Germinal center (tissue), 1 donor: ENCODE measurements around the gene IPO7.
A peak's percentile ranks its signal among the peaks of the same experiment; 100 is the strongest.
"Not testable (repeated sequence)": the region's sequence is repeated elsewhere in the genome, so short reads cannot be mapped to it uniquely, and the experiment has no call there.

ENCODE experiments used
- DNase-seq: peaks from one replicate; pipeline ENCODE4 v3.0.0; 2012; ENCODE audit warnings: mixed read lengths, low spot score

IPO7 gene

GRCh38 chr11:9384535-9385326, at the start of gene IPO7:
Gene IPO7 (plus strand): TSS chr11:9384652. CDS start chr11:9384764, 112 bp downstream.
- peak; percentile 91 for DNase-seq

GRCh38 chr11:9341638-9342178, 42.7 kb upstream of the IPO7 start:
- no peak for DNase-seq

GRCh38 chr11:9344061-9344680, 40.3 kb upstream of the IPO7 start:
- DNase-seq, result no peak

- DNase-seq, result no peak
These were observed 37.4 kb upstream of the IPO7 start for GRCh38 chr11:9347100-9347499.

GRCh38 chr11:9347779-9348178, 36.7 kb upstream of the IPO7 start:
- not testable (repeated sequence) for DNase-seq

- DNase-seq, result no peak
These were observed 33.1 kb upstream of the IPO7 start for GRCh38 chr11:9351321-9351881.

- DNase-seq, result no peak
These were observed 27.4 kb upstream of the IPO7 start for GRCh38 chr11:9357041-9357440.

- DNase-seq, result not testable (repeated sequence)
These were observed 23.4 kb upstream of the IPO7 start for GRCh38 chr11:9360862-9361622.

- no peak for DNase-seq
These were observed 22.0 kb upstream of the IPO7 start for GRCh38 chr11:9362393-9362863.

GRCh38 chr11:9363954-9364912, 20.2 kb upstream of the IPO7 start:
- peak; percentile 76 for DNase-seq

GRCh38 chr11:9367551-9367950, 16.9 kb upstream of the IPO7 start:
- DNase-seq, result no peak

GRCh38 chr11:9377036-9377435, 7.4 kb upstream of the IPO7 start:
- no peak for DNase-seq

- no peak for DNase-seq
These were observed 5.4 kb upstream of the IPO7 start for GRCh38 chr11:9379041-9379440.

- no peak for DNase-seq
These were observed 3.7 kb upstream of the IPO7 start for GRCh38 chr11:9380773-9381172.

GRCh38 chr11:9385327-9385899, 961 bp downstream of the IPO7 start:
- DNase-seq, result peak; percentile 21

- DNase-seq, result no peak
These were observed 1.6 kb downstream of the IPO7 start for GRCh38 chr11:9386086-9386485.

GRCh38 chr11:9386901-9387300, 2.4 kb downstream of the IPO7 start:
- DNase-seq, result no peak

GRCh38 chr11:9396310-9396709, 11.9 kb downstream of the IPO7 start:
- DNase-seq, result no peak

GRCh38 chr11:9396752-9397151, 12.3 kb downstream of the IPO7 start:
- peak; percentile 42 for DNase-seq
